ENCODE data around the gene IQCH. TPM values are rescaled to one million over a fixed set of nuclear protein-coding genes. Genes with fewer than 3 reads are reported as not detected.

IQCH gene
- total and polyA plus RNA-seq, 10 donors: 0.12 to 2.3 (median 1.3) TPM

DNA sequence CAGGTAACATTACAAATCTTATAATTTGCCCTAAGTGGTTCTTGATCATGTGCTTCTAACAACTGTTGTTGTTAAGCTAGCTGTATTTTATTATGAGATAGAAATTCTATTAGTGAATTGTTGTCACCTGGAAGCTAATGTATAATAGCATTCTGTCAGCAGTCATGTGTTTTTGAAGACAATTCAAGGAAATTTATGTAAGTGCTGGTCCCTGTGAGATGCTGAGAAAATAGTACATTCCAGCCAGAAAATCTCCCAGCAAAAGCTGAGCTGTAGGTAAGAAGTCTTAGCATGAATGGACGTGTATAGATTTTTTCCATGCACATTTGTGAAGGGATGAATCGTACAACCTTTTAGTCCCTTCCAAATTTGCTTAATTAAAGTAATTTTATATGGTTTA, 146.3 kb downstream of the IQCH start:
- whole genome bisulfite sequencing, 5 donors: 77 to 91% (median 83%) methylated on average over 2 of the region's 2 CpGs
- H3K27ac ChIP-seq: no peak overlapping the region
- TF ChIP-seq POLR2A (IDR thresholded peaks at IDR 0.05) (no peak), POLR2AphosphoS5 (IDR thresholded peaks at IDR 0.05) (no peak)
- TF ChIP-seq, protein P1, sequence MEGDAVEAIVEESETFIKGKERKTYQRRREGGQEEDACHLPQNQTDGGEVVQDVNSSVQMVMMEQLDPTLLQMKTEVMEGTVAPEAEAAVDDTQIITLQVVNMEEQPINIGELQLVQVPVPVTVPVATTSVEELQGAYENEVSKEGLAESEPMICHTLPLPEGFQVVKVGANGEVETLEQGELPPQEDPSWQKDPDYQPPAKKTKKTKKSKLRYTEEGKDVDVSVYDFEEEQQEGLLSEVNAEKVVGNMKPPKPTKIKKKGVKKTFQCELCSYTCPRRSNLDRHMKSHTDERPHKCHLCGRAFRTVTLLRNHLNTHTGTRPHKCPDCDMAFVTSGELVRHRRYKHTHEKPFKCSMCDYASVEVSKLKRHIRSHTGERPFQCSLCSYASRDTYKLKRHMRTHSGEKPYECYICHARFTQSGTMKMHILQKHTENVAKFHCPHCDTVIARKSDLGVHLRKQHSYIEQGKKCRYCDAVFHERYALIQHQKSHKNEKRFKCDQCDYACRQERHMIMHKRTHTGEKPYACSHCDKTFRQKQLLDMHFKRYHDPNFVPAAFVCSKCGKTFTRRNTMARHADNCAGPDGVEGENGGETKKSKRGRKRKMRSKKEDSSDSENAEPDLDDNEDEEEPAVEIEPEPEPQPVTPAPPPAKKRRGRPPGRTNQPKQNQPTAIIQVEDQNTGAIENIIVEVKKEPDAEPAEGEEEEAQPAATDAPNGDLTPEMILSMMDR (IDR thresholded peaks at IDR 0.05 in 8 of 11, conservative IDR thresholded peaks at IDR 0.05 in 3 of 11): no peak
- no peaks in the 10 kb centered on the region for H3K36me3 ChIP-seq
- no peaks in the 10 kb centered on the region for H3K4me1 ChIP-seq
- no peak overlapping the region for H3K4me3 ChIP-seq
- no peaks in the 10 kb centered on the region for H3K27me3 ChIP-seq (replicated peaks in 1 of 7)
- no peak for DNase-seq
- intact Hi-C loops (cut with DNase I; ENCODE audit: low total_unique reads): no loop called here
- H3K9me3 ChIP-seq: no peaks in the 10 kb centered on the region

DNA sequence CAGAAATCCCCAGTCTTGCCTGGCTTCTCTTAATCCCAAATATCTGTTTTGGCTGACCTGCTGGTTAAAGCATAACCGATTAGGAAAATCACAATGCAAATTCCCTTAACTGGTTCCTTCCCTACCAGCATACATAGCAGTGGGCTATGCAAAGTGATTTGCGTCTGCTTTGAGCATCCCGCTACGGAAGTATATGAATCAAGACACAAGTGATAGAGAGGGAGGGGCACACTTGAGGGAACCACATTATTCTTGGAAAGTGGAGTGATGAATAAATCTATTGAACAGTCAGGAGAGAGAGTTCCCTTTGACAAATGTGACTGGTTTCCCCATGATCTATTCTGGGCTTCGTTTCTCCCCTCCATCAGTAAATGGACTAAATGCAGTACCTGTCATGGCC, 146.8 kb downstream of the IQCH start:
- 88 to 95% (median 92%) methylated on average over 5 of the region's 5 CpGs for WGBS, 5 donors
- Histone ChIP-seq H3K27ac (no peak overlapping the region), H3K27me3 (replicated peaks in 1 of 7) (no peaks in the 10 kb centered on the region), H3K4me3 (no peak overlapping the region), H3K4me1 (no peaks in the 10 kb centered on the region), H3K36me3 (no peaks in the 10 kb centered on the region), H3K9me3 (no peaks in the 10 kb centered on the region)
- intact Hi-C loops (cut with DNase I; ENCODE audit: low total_unique reads): no loop called here
- TF ChIP-seq, protein P1 (IDR thresholded peaks at IDR 0.05 in 8 of 11, conservative IDR thresholded peaks at IDR 0.05 in 3 of 11): no peak
- TF ChIP-seq POLR2AphosphoS5 (IDR thresholded peaks at IDR 0.05): no peak
- no peak for TF ChIP-seq POLR2A (IDR thresholded peaks at IDR 0.05)
- no peak for DNase-seq

DNA sequence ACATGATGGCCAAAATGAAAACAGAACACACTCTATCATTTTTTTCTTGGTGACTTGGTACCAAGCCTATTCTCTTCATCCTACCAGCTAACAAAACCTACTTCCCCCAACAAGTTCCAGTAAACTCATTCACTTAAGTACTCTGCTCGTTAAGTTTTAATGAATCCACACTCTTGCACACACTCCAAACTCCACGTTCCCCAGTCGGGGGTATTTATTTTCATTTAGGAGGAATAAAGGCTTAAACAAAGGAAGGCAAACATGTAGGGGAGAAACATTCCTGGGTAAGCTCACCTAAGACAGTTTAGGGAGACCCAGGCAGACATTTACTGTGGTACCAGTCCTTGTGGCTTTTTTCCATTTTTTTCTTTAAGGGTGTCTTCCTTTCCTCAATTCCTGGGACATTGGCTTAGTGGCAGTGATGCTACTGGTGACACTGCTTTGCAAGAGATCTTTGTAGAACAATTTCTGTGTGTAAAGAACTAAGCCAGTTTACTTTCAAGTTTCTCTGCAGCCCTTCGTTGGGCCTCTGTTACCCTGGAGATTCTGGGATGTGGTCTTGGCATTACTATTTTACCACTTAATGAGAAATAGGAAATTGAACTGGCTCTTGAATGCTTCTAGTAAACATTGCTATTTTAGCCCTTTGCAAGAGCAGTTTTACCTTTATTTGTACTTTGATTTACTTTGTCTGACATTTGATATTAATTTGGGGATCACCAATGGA, 149.0 kb downstream of the IQCH start:
- Histone ChIP-seq H3K4me3 (no peak overlapping the region), H3K36me3 (no peaks in the 10 kb centered on the region), H3K9me3 (no peaks in the 10 kb centered on the region), H3K27ac (no peak overlapping the region), H3K27me3 (replicated peaks in 1 of 7) (no peaks in the 10 kb centered on the region), H3K4me1 (no peaks in the 10 kb centered on the region)
- intact Hi-C loops (cut with DNase I; ENCODE audit: low total_unique reads): no loop called here
- 72 to 83% (median 77%) methylated on average over 4 of the region's 4 CpGs for WGBS, 5 donors
- DNase-seq: no peak
- TF ChIP-seq POLR2A (IDR thresholded peaks at IDR 0.05): no peak
- TF ChIP-seq, protein P1 (IDR thresholded peaks at IDR 0.05 in 8 of 11, conservative IDR thresholded peaks at IDR 0.05 in 3 of 11): no peak

DNA sequence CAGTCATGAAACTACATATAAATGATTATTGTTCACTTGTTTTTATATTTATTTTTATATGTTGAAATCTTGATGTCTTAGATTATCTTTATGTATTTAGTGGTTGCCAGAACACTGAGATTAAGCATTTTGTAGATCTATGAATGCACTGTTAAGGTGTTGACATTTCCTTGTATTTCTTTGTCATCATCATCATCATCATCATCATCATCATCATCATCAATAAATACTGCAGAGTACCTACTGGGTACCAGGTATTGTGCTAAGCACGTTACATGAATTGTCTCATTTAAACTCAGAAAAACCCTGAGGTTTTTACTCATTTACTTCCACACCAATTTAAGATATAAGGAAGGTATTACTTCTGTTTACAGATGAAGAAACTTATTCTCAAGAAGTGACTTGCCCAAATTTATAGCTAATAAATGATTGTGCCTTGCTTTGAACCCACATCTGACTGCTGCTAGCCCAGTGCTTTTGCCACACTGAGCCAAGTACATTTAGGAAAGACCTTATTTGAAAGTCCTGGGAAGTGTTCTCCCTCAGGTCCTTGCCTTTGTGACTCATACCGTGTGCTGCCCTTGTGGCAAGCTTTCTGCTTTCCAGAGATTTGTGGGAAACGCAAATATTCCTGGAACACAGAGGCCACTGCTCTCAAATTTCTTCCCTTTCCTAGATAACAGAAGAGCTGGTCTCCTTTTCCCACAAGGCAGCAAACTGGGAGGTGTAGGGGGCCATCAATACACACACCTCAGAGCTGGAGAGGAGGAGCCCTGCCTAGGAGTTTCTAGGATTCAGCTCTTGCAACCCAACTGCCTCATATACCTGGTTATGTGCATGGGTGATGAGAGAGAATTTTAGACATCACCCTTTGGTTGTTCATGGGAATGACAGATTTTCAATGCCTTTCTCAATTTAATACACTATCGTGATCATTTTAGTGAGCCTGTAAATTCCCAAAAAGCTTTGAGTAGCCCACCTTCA, 150.9 kb downstream of the IQCH start:
- Histone ChIP-seq H3K9me3 (no peaks in the 10 kb centered on the region), H3K4me1 (no peaks in the 10 kb centered on the region), H3K4me3 (no peak overlapping the region), H3K27ac (no peak overlapping the region), H3K36me3 (no peaks in the 10 kb centered on the region), H3K27me3 (replicated peaks in 1 of 7) (no peaks in the 10 kb centered on the region)
- 71 to 94% (median 87%) methylated on average over 4 of the region's 4 CpGs for WGBS, 5 donors
- DNase-seq: no peak
- TF ChIP-seq, protein P1 (IDR thresholded peaks at IDR 0.05 in 8 of 11, conservative IDR thresholded peaks at IDR 0.05 in 3 of 11): no peak
- TF ChIP-seq POLR2A (IDR thresholded peaks at IDR 0.05) (no peak), POLR2AphosphoS5 (IDR thresholded peaks at IDR 0.05) (no peak)
- intact Hi-C loops (cut with DNase I; ENCODE audit: low total_unique reads): no loop called here
